ENCODE data around the gene ABHD18.
A peak's percentile ranks its signal among the peaks of the same experiment; 100 is the strongest.
"Not testable (repeated sequence)": the region's sequence is repeated elsewhere in the genome, so short reads cannot be mapped to it uniquely, and the experiment has no call there.

ABHD18 gene

DNA sequence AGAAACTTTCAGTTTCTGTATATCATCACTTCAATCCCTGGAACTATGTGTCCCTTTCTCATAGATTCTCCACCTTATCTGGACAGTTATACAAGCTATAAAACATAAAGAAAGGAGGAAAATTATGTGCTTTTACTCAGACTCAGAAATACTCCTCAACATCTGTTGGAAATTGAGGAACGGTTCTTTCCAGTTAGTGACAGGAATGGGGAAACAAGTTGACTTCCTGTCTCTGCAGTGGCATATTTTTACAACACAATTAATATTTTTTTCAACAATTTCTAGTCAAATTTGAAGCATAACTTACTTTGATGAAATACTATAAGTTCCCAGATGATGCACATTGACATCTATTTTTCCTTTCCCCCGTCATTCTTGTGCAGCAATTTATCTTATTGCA is 27.9 kb downstream of the ABHD18 start:
- DNase-seq (ENCODE audit: low spot score): no peak

GRCh38 chr4:127995776-127996175 is 30.6 kb downstream of the ABHD18 start:
- DNase-seq (ENCODE audit: low spot score): no peak

GRCh38 chr4:127996521-127996920 is 31.3 kb downstream of the ABHD18 start:
- DNase-seq (ENCODE audit: low spot score): not testable (repeated sequence)

- no peak for DNase-seq (ENCODE audit: low spot score)
Measured at GRCh38 chr4:127997534-127998388, 32.6 kb downstream of the ABHD18 start.

- no peak for DNase-seq (ENCODE audit: low spot score)
Measured at GRCh38 chr4:128006592-128006991, 41.4 kb downstream of the ABHD18 start.

DNA sequence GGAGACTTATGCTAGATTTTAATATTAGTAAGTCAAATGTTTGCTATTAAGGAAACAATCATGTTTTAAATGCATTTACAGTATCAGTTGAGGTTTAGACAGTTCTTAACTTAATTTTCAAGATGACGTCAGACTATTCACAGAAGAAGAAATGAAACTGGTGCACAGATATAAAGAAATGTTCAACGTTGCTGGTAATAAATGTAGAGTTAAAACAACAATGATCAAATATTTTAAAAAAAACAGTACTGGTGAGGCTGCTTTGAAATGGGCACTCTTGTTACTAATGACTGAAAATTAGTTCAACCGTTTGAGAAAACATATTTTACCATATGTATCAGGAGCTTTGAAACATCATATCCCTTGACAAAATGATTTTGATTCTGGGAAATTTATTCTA is 44.2 kb downstream of the ABHD18 start:
- DNase-seq (ENCODE audit: low spot score): no peak

GRCh38 chr4:128025319-128025718 is 60.1 kb downstream of the ABHD18 start:
- DNase-seq (ENCODE audit: low spot score): no peak

- DNase-seq (ENCODE audit: low spot score): no peak
Measured at GRCh38 chr4:128029907-128030306, 64.7 kb downstream of the ABHD18 start.

- DNase-seq (ENCODE audit: low spot score): no peak
Measured at GRCh38 chr4:128031756-128032384, 66.7 kb downstream of the ABHD18 start.

DNA sequence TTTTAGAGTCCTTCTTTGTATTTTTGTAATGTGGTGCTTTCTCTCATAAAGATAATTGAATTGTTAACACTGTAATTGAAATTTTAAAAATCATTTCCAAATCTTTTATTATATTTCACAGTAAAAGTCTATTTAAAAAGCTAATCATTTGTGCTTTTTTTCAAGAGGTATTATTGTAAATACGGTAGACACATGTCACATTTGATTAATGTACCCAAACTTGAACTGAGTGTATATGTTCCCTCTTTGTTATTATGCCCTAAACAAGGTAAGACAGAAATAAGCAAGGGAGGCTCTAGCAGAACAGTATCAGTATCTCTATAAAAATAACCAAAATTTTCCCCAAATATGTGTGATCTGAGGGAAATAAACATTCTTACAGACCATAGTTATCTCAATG is 74.4 kb downstream of the ABHD18 start:
- DNase-seq (ENCODE audit: low spot score): no peak

- DNase-seq (ENCODE audit: low spot score): not testable (repeated sequence)
Measured at GRCh38 chr4:128047019-128047418, 81.8 kb downstream of the ABHD18 start.

DNA sequence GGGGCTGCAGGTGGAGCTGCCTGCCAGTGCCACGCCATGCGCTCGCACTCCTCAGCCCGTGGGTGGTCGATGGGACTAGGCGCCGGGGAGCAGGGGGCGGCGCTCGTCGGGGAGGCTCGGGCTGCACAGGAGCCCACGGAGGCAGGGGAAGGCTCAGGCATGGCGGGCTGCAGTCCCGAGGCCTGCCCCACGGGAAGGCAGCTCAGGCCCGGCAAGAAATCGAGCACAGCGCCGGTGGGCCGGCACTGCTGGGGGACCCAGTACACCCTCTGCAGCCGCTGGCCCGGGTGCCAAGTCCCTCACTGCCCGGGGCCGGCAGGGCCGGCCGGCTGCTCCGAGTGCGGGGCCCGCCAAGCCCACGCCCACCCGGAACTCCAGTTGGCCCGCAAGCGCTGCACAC is 82.3 kb downstream of the ABHD18 start:
- not testable (repeated sequence) for DNase-seq (ENCODE audit: low spot score)

- not testable (repeated sequence) for DNase-seq (ENCODE audit: low spot score)
Measured at GRCh38 chr4:128051229-128051628, 86.0 kb downstream of the ABHD18 start.

- DNase-seq (ENCODE audit: low spot score): not testable (repeated sequence)
Measured at GRCh38 chr4:128054907-128055306, 89.7 kb downstream of the ABHD18 start.

- DNase-seq (ENCODE audit: low spot score): not testable (repeated sequence)
Measured at GRCh38 chr4:128055441-128056206, 90.4 kb downstream of the ABHD18 start.

- no peak for DNase-seq (ENCODE audit: low spot score)
Measured at GRCh38 chr4:128056396-128056795, 91.2 kb downstream of the ABHD18 start.

- DNase-seq (ENCODE audit: low spot score): no peak
Measured at GRCh38 chr4:128060121-128060698, 95.0 kb downstream of the ABHD18 start.

DNA sequence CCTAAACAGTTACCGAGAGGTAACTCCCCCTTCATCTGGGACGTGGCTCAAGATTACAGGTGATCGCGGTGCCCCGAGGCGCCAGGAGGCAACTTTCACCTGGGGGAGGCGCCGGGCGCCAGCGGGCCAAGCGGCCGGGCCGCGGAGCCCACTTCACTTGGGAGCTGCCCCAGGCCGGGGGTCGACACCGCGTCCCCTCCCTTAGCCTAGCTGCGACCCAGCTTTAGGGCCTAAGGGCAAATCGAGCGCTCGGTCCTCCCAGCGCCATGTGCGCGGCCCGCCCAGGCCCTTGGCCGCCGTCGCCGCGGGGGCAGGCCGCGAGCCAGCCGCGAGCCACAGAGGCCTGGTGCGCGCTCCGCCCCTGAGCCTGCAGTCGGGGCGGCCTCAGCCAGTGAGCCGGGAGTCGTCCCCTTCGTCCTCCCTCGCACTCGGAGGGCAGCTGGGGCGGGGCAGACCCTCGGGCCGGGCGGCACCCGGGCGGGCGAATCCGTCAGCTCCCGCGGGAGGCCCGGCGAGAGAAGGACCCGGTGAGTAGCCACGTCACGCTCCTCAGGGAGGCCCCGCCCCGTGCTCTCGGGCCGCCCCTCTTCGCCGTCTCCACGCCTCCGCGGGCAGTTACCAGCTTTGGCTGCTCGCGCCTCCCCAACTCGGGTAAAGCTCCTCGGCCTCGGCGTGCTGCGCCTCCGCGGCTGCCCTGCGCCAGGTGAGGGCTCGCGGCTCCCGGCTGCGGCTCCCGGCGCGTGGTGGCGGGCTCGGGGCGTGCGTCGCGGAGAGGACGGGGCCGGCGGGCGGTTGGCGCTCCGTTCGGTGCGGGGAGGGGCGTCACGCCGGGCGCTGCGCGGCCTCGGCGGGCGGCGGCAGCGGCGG is 95.7 kb downstream of the ABHD18 start, which contains the start of gene LARP1B:
LARP1B (plus strand) TSS at position 614 of the 867 bp plus-strand sequence. CDS start 13,640 bp downstream, outside the sequence.
- peak; percentile 96 for DNase-seq (ENCODE audit: low spot score)

DNA sequence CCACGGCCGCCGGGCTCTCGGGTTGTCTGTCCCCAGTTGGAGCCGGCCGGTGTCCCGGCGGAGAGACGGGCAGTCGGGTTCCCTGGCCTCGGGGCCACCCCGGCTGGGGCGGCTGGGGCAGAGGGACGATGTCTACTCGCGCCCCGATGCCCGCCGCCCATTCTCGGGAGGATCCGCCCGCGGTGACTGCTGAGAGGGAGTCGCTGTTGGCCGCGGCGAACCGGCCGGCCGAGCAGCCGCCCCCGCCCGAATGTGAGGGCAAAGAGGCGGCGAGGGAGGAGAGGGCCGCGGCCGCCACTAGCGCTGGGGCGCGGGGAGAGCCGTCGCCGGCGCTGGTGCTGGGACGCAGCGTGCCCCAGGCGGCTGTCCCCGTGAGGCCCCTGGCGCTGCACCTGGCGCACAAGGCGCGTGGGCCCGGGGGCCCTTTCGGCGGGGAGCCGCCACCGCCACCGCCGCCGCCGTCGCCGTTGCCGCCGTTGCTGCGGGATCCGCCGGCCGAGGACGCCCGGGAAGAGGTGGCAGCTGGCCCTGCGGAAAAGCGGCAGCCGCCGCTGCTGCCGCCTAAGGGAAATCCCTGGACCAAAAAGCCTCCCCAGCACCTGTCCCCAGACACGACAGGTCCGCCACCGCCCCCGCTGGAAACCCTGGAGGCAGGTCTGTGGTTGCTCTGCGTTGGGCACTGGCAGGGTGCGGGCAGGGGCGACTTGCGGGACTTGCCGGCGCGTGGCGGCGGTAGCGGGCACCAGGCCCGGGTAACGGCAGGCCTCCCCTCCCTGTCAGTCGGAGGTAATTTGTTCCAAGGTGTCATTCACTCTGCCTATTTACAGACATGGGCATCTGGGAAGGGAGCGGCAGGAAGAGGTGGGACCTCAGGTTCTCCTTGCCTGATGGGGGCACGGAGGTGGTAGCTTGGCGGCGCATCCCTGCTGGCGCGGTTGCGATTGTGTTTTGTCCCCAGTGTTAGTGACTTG is 96.6 kb downstream of the ABHD18 start:
- DNase-seq (ENCODE audit: low spot score): peak; percentile 77

DNA sequence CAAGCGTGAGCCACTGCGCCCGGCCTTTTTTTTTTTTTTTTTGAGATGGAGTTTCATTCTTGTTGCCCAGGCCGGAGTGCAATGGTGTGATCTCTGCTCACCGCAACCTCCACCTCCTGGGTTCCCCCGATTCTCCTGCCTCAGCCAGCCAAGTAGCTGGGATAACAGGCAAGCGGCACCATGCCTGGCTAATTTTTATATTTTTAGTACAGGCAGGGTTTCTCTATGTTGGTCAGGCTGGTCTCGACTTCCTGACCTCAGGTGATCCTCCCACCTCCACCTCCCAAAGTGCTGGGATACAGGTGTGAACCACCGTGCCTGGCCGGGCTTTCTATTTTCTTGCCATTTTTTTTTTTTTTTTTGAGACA is 101.2 kb downstream of the ABHD18 start:
- DNase-seq (ENCODE audit: low spot score): not testable (repeated sequence)
